ENCODE results near the gene TRIM33. TPM values are rescaled to one million over a fixed set of nuclear protein-coding genes. Genes with fewer than 3 reads are reported as not detected.
"Not testable (repeated sequence)": the region's sequence is repeated elsewhere in the genome, so short reads cannot be mapped to it uniquely, and the experiment has no call there.

TRIM33 gene
- polyA plus RNA-seq, 1 donor = 25.7 TPM

- DNase-seq (ENCODE audit: low read depth) = no peak
Measured at GRCh38 chr1:114510274-114511031, 550 bp downstream of the TRIM33 start.

- no peak for DNase-seq (ENCODE audit: low read depth)
Measured at GRCh38 chr1:114509596-114510273, 1.3 kb downstream of the TRIM33 start.

DNA sequence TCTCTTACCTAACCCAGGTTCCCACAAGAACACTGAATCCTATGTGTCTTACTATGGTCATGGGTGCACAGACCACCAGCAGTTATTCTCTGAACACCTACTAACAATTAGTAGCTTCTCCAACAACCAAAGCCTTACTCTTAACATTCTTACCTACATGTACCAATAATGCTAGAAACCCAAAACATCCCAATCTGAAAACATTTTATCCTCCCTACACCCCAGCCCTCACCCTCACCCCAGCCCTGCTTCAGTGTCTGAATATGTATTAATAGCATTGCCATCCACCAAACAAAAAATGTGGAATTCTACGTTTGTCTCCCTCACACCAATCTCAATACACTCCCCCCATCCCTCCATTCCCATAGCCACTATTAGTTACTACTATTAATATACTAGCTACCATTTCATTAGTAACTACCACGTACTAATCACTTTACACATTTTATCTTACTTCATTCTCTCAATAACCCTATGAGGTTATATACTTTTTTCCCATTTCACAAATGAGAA is 2.6 kb downstream of the TRIM33 start:
- no peak for DNase-seq (ENCODE audit: low read depth)

GRCh38 chr1:114507513-114507912 is 3.5 kb downstream of the TRIM33 start:
- DNase-seq (ENCODE audit: low read depth) = no peak

DNA sequence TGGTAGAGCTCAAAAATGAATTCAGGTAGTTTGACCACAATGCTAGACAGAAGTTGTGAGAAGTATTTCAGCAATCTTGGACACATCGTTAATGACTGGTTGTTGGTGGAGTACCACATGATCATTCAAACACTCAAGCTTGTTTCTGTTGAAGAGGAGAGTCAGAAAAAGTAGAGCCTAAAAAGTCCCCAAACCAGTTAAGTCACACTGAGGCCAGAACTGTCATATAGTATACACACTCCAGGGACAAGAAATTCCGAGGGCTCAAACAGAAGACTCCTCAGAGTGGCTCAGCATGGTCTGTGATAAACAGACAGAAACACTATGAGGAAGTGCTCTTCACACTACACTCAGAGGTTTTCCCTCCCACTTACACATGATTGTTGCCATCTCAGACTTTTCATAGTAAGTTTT is 5.8 kb downstream of the TRIM33 start:
- DNase-seq (ENCODE audit: low read depth) = no peak

DNA sequence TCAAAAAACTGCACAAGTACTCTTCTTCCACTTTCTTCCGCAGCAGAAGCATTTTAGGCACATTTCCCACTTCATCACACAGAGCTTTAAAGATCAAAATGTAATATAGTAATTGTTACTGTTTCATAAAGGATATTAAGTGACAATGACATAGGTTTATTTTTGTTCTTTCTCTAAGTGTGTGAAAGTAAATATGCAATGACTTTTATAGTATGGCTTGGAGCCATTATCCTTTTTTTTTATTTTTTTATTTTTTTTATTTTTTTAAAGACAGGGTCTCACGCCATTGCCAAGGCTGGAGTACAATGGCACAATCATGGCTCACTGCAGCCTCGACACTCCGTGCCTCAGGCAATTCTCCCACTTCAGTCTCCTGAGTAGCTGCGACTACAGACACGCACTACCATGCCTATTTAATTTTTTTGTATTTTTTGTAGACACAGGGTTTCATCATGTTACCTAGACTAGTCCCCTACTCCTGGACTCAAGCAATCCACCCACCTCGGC is 7.0 kb downstream of the TRIM33 start:
- no peak for DNase-seq (ENCODE audit: low read depth)

- no peak for DNase-seq (ENCODE audit: low read depth)
Measured at GRCh38 chr1:114502080-114502479, 8.9 kb downstream of the TRIM33 start.

DNA sequence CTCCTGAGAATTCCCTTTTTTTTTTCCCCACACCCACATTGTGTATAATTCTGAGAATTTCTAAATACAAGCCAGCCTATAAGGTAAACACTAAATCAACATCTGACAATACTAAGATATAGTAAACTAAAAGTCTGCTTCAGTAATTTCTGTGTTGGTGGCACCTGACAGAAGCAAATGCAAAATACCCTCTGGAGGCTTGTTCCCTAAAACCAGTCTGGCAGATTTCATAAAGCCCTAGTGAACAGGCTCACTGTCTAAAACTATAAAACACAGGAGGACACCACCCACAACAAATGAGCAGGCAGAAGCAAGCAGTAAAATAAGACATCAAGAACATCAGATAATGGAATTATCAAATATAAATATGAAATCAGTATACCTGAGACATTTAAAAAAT is 11.5 kb downstream of the TRIM33 start:
- no peak for DNase-seq (ENCODE audit: low read depth)

DNA sequence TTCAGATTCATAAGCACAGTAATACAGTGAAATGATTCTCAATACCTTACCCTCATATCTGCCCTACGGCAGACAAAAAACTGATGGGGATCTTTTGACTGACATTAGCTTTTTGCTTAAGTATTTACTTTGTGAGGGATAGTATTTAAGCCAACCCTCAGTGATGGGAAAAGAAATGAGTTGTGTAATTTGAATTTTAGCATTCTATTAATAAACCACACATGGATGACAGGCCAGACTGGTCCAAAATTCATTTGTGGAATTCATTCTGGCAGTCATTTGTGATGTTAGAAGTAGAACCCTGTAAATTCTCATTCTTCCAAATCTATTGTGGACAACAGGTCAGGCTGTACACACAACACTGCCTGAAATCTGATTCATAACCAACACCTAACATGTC is 14.9 kb downstream of the TRIM33 start:
- DNase-seq (ENCODE audit: low read depth) = no peak

DNA sequence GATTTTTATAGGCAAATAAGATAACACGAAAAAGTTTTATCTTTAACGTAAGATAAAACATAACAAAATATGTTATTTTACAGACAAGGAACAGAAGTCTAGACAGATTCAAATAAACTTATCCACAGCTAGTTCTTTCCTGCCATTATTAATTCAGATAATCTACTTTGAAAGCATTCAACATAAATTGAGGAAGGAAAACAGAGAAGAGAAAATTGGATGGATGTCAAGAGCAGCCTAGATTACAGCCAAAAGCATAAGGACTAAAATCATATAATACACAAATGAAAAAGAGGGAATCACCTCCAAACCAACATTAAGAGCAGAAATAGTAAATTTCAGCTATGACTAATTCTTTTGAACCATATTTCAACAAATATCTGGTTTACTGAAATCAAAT is 15.5 kb downstream of the TRIM33 start:
- DNase-seq (ENCODE audit: low read depth) = no peak

DNA sequence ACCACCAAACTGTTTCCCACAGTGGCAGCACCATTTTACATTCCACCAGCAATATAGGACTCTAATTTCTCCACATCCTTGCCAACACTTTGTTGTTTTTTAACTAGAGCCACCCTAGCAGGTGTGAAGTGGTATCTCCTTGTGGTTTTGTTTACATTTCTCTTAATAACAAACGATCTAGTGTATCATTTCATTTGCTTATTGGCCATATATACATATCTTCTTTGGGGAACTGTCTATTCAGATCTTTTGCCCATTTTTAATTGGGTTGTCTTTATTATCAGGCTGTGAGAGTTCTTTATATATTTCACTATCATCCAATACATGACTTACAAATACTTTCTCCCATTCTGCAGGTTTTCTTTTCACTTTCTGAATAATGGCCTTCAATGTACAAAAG is 18.0 kb downstream of the TRIM33 start:
- no peak for DNase-seq (ENCODE audit: low read depth)

DNA sequence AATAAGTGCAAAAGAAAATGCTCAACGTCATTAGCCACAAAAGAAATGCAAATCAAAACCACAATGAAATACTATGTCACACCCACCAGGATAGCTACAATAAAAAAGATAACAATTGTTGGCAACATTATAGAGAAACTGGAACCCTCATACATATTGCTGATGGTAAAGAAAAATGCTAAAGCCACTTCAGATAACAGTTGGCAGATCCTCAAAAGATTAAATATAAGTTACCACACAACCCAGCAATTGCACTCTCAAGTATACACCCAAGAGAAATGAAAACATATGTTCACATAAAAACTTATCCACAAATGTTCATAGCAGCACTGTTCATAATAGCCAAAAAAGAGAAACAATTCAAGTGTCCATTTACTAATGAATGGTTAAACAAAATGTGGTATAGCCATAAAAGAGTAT is 20.7 kb downstream of the TRIM33 start:
- no peak for DNase-seq (ENCODE audit: low read depth)

GRCh38 chr1:114488739-114489138 is 22.3 kb downstream of the TRIM33 start:
- DNase-seq (ENCODE audit: low read depth) = no peak

GRCh38 chr1:114485286-114485685 is 25.7 kb downstream of the TRIM33 start:
- DNase-seq (ENCODE audit: low read depth) = no peak

DNA sequence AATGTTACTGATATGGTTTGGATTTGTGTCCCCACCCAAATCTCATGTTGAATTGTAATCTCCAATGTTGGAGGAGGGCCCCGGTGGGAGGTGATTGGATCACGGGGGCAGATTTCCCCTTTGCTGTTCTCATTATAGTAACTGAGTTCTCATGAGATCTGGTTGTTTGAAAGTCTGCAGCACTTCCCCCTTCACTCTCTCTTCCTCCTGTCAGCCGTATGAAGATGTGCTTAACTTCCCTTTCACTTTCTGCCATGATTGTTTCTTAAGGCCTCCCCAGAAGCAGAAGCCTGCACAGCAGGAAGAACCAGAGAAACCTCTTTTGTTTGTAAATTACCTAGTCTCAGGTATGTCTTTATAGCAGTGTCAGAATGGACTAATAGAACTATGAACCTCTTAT is 28.4 kb downstream of the TRIM33 start:
- DNase-seq (ENCODE audit: low read depth) = no peak

GRCh38 chr1:114479636-114480035 is 31.4 kb downstream of the TRIM33 start:
- DNase-seq (ENCODE audit: low read depth) = not testable (repeated sequence)

DNA sequence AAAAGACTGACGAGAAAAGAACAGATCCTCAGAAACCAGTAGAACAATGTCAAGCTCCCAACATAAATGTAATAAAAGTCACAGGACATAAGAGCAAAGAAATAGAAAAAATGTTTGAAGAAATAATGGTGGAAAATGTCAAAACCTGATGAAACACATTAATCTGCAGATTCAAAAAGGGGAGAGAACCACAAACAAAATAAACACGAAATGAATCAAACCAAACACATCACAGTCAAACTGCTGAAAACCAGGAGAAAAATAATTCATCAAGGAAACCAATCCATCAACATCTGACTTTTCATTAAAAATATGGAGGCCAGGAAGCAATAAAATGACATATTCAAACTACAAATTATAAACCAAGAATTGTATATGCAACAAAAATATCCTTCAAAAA is 31.9 kb downstream of the TRIM33 start:
- no peak for DNase-seq (ENCODE audit: low read depth)

GRCh38 chr1:114473796-114474195 is 37.2 kb downstream of the TRIM33 start:
- no peak for DNase-seq (ENCODE audit: low read depth)

- no peak for DNase-seq (ENCODE audit: low read depth)
Measured at GRCh38 chr1:114472408-114472807, 38.6 kb downstream of the TRIM33 start.

- no peak for DNase-seq (ENCODE audit: low read depth)
Measured at GRCh38 chr1:114470681-114471080, 40.3 kb downstream of the TRIM33 start.

- no peak for DNase-seq (ENCODE audit: low read depth)
Measured at GRCh38 chr1:114468710-114469468, 42.1 kb downstream of the TRIM33 start.

GRCh38 chr1:114468047-114468446 is 43.0 kb downstream of the TRIM33 start:
- DNase-seq (ENCODE audit: low read depth) = no peak
